ENCODE measurements around the gene CCDC178.

DNA sequence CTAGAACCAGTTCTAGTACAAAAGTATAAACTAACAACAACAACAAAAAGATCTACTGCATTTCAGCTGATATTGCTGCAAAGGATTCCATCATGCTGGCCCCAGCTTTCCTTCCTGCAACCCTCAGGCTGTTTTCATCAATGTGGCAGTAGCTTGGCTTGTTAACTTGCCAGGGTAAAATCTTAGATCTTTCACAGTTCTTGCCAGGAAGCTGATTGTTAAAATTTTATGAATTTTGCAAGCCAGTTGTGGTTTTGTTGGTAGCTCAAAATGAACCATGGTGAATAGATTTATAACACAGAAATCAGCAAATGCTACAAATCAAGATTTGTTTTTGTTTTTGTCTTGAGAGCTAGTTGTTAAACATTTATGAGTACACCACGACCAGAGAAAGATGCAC is 19.3 kb downstream of the CCDC178 start:
- TF ChIP-seq, protein P1, sequence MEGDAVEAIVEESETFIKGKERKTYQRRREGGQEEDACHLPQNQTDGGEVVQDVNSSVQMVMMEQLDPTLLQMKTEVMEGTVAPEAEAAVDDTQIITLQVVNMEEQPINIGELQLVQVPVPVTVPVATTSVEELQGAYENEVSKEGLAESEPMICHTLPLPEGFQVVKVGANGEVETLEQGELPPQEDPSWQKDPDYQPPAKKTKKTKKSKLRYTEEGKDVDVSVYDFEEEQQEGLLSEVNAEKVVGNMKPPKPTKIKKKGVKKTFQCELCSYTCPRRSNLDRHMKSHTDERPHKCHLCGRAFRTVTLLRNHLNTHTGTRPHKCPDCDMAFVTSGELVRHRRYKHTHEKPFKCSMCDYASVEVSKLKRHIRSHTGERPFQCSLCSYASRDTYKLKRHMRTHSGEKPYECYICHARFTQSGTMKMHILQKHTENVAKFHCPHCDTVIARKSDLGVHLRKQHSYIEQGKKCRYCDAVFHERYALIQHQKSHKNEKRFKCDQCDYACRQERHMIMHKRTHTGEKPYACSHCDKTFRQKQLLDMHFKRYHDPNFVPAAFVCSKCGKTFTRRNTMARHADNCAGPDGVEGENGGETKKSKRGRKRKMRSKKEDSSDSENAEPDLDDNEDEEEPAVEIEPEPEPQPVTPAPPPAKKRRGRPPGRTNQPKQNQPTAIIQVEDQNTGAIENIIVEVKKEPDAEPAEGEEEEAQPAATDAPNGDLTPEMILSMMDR (IDR thresholded peaks at IDR 0.05) = no peak
- TF ChIP-seq POLR2A (IDR thresholded peaks at IDR 0.05) = no peak
